Smooth muscle cell of bladder (primary cell): ENCODE results near the gene RIMOC1. TPM values are rescaled to one million over a fixed set of nuclear protein-coding genes. Genes with fewer than 3 reads are reported as not detected.

Experiments
- total RNA-seq: library from RNA; depleted of rRNA; stranded (reverse); fragments of >200 nt; gene quantifications from 2 replicates; pipeline ENCODE4 v1.2.3, GENCODE V29; 2014

The RIMOC1 gene
- 13.7 and 15.5 TPM in 2 replicates for total RNA-seq

GRCh38 chr5:41903892-41904799 lies at the start of gene RIMOC1:
Gene RIMOC1 (plus strand): TSS chr5:41904344. CDS start chr5:41904368, 24 bp downstream.

GRCh38 chr5:41869724-41870626 lies 34.2 kb upstream of the RIMOC1 start, which contains the start of gene OXCT1:
Gene OXCT1 (minus strand): TSS chr5:41870425. CDS start chr5:41870358, 67 bp downstream.

GRCh38 chr5:41924872-41925554 lies 20.9 kb downstream of the RIMOC1 start, which contains the start of gene FBXO4:
Gene FBXO4 (plus strand): TSS chr5:41925281. CDS start chr5:41925310, 29 bp downstream.

Other genes starting within 250 kb of the RIMOC1 start
- 30.4 and 31.6 TPM in 2 replicates for gene OXCT1, start 33.9 kb upstream of the RIMOC1 start, total RNA-seq
- 13.5 and 14.1 TPM in 2 replicates for gene FBXO4, start 20.9 kb downstream of the RIMOC1 start, total RNA-seq